Parathyroid adenoma (tissue), 2 donors: ENCODE results near the gene CAMK2G.
"Not testable (repeated sequence)": the region's sequence is repeated elsewhere in the genome, so short reads cannot be mapped to it uniquely, and the experiment has no call there.

ENCODE experiments used
- H2AFZ ChIP-seq: fragments of 300-600 bp; sonication (generic); one replicate; pipeline ENCODE4 v1.7.0; 2017; ENCODE audit warnings: antibody characterized with exemption, mild to moderate bottlenecking
- H3K27ac ChIP-seq: fragments of 300-600 bp; sonication (generic); one replicate; pipeline ENCODE4 v1.7.0; 2017
- H3K27me3 ChIP-seq: fragments of 300-600 bp; sonication (generic); one replicate; pipeline ENCODE4 v1.7.0; 2017; ENCODE audit warnings: low read length; ENCODE audit not compliant: control insufficient read depth, insufficient read depth
- H3K36me3 ChIP-seq: fragments of 300-600 bp; sonication (generic); one replicate; pipeline ENCODE4 v1.7.0; 2017; ENCODE audit warnings: low read length; ENCODE audit not compliant: control insufficient read depth, insufficient read depth
- H3K4me1 ChIP-seq: fragments of 300-600 bp; sonication (generic); one replicate; pipeline ENCODE4 v1.7.0; 2017; ENCODE audit warnings: control low read depth
- H3K4me2 ChIP-seq: fragments of 300-600 bp; sonication (generic); one replicate; pipeline ENCODE4 v1.7.0; 2017; ENCODE audit warnings: low read length
- H3K4me3 ChIP-seq: fragments of 300-600 bp; sonication (generic); one replicate; pipeline ENCODE4 v1.7.0; 2017; ENCODE audit warnings: low read depth, low read length
- H3K79me2 ChIP-seq: fragments of 300-600 bp; sonication (generic); one replicate; pipeline ENCODE4 v1.7.0; 2017; ENCODE audit warnings: control low read depth
- H3K9ac ChIP-seq: fragments of 300-600 bp; sonication (generic); one replicate; pipeline ENCODE4 v1.7.0; 2017; ENCODE audit warnings: mild to moderate bottlenecking
- H3K9me3 ChIP-seq: fragments of 300-600 bp; sonication (generic); one replicate; pipeline ENCODE4 v1.7.0; 2017; ENCODE audit warnings: low read length; ENCODE audit not compliant: control insufficient read depth
- TF ChIP-seq, protein P1 (sequence below): fragments of 300-600 bp; sonication (generic); IDR thresholded peaks from one replicate; pipeline ENCODE4 v1.7.0; 2017; ENCODE audit warnings: antibody characterized with exemption, mild to moderate bottlenecking
- donor health status: primary hyperparathyroidism.

CAMK2G gene

DNA sequence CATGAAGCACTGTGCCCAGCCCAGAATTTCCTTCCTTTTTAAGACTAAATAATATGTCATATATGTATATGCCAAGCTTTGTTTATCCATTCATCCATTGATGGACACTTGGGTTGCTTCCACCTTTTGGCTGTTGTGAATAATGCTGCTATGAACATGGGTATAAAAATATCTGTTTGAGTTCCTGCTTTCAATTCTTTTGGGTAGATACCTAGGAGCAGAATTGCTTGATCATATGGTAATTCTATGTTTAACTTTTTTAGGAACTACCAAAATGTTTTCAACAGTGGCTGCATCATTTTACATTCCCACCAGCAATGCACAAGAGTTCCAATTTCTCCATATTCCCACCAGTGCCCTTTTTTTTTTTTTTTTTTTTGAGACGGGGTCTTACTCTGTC is 23.3 kb upstream of the CAMK2G start:
- Histone ChIP-seq H3K9ac (no peak overlapping the region), H3K27ac (no peak overlapping the region), H3K4me2 (no peak overlapping the region), H2AFZ (no peak overlapping the region), H3K36me3 (no peaks in the 10 kb centered on the region), H3K4me1 (no peaks in the 10 kb centered on the region), H3K9me3 (no peaks in the 10 kb centered on the region), H3K27me3 (no peaks in the 10 kb centered on the region), H3K4me3 (no peak overlapping the region), H3K79me2 (no peaks in the 10 kb centered on the region)
- TF ChIP-seq, protein P1, sequence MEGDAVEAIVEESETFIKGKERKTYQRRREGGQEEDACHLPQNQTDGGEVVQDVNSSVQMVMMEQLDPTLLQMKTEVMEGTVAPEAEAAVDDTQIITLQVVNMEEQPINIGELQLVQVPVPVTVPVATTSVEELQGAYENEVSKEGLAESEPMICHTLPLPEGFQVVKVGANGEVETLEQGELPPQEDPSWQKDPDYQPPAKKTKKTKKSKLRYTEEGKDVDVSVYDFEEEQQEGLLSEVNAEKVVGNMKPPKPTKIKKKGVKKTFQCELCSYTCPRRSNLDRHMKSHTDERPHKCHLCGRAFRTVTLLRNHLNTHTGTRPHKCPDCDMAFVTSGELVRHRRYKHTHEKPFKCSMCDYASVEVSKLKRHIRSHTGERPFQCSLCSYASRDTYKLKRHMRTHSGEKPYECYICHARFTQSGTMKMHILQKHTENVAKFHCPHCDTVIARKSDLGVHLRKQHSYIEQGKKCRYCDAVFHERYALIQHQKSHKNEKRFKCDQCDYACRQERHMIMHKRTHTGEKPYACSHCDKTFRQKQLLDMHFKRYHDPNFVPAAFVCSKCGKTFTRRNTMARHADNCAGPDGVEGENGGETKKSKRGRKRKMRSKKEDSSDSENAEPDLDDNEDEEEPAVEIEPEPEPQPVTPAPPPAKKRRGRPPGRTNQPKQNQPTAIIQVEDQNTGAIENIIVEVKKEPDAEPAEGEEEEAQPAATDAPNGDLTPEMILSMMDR: no peak

- not testable (repeated sequence) for H3K27me3 ChIP-seq, H3K36me3 ChIP-seq, H3K79me2 ChIP-seq, H3K4me3 ChIP-seq, H2AFZ ChIP-seq, H3K4me1 ChIP-seq, H3K9ac ChIP-seq, H3K27ac ChIP-seq, H3K4me2 ChIP-seq, H3K9me3 ChIP-seq
These were observed 21.0 kb upstream of the CAMK2G start for GRCh38 chr10:73895381-73895780.

DNA sequence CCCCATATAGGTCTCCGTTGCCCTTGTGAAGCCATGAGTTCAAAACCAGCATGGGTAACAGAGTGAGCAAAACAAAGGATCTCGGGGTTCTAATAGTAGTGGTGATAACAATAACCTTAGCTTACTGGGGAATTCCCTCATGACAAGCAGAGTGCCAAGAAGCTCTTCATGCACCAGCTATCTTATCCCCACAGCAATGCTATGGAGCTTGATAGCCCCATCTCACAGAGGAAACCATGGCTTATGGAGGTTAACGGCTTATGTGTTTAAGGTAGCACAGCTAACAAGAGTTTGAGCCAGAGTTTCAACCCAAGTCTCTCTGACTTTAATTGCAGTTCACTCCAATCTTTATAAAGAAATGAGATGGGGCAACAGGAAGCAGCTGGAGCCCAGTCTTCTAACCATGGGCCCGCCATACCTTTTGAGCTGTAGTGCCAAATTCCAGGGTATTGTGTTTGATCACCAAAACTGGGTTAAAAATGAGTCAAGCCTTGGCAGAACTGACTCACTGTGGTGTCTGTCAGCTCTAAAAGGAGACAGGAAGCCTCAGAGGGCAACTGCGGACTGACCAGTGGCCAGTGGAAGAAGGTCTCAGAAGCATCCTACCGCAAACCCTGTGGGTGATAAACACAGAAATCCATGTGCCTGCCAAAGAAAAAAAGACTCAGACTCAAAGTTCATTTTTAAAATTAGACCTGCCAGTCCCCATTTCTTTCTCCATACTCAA is 20.1 kb upstream of the CAMK2G start:
- Histone ChIP-seq H3K4me3 (no peak overlapping the region), H3K4me1 (no peaks in the 10 kb centered on the region), H3K27me3 (no peaks in the 10 kb centered on the region), H2AFZ (no peak overlapping the region), H3K4me2 (no peak overlapping the region), H3K36me3 (no peaks in the 10 kb centered on the region), H3K9ac (no peak overlapping the region), H3K27ac (no peak overlapping the region), H3K9me3 (no peaks in the 10 kb centered on the region), H3K79me2 (no peaks in the 10 kb centered on the region)
- TF ChIP-seq, protein P1: no peak

- Histone ChIP-seq H3K36me3 (no peaks in the 10 kb centered on the region), H3K4me3 (no peak overlapping the region), H3K27ac (no peak overlapping the region), H3K79me2 (no peaks in the 10 kb centered on the region), H3K9me3 (no peaks in the 10 kb centered on the region), H3K4me2 (no peak overlapping the region), H3K4me1 (peaks cover 7% of the 10 kb centered on the region), H2AFZ (no peak overlapping the region), H3K27me3 (no peaks in the 10 kb centered on the region), H3K9ac (no peak overlapping the region)
- TF ChIP-seq, protein P1: no peak
These were observed 19.1 kb upstream of the CAMK2G start for GRCh38 chr10:73893426-73893825.

DNA sequence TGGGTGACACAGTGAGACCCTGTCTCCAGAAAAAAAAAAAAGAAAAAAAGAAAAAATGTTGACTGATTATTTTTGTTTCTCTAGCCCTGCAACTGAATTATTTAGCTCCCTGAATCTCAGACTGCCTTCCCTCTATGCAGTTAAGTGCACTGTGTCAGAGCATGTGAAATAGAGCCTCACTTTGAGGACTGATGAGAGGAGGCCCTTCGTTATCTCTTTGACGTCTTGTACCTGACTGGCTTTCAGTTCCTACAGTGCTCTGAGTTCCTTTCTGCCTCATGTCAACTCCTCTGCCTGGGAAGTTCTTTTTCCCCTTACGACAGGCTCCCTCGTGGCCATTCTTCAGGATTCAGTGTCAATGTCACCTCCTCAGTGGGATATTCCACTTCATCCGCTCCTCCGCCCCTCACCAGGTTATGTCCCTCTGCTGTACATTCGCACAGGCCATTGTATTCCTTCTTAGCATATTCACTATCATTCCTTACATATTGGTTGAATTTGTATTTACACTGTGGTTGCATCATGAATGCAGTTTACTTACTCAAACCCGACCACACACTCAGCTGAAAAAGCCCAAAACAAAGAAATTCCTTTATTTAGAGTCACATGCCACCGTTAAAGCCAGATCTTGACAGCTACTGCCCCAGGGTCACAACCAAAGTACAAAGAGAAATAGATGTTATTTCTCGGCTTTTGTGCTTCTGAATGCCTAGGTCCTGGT is 18.1 kb upstream of the CAMK2G start:
- Histone ChIP-seq H3K36me3 (no peaks in the 10 kb centered on the region), H3K27ac (no peak overlapping the region), H3K4me2 (no peak overlapping the region), H2AFZ (no peak overlapping the region), H3K9ac (no peak overlapping the region), H3K4me3 (no peak overlapping the region), H3K27me3 (no peaks in the 10 kb centered on the region), H3K9me3 (no peaks in the 10 kb centered on the region), H3K4me1 (peaks cover 13% of the 10 kb centered on the region), H3K79me2 (no peaks in the 10 kb centered on the region)
- TF ChIP-seq, protein P1: no peak
